Right lobe of liver (tissue), 6 donors: ENCODE data around the gene OR2H2. TPM values are rescaled to one million over a fixed set of nuclear protein-coding genes. Genes with fewer than 3 reads are reported as not detected.

ENCODE experiments used
- ATAC-seq, 4 donors: fragments of 200-7000 bp; cut with Tn5 transposase; one replicate each; pipeline ENCODE4 v1.9.1; 2020; ENCODE audit warnings: mild to moderate bottlenecking in 4 of 4, moderate library complexity in 4 of 4
- DNase-seq, 3 donors: peaks; one replicate each; pipeline ENCODE4 v3.0.0-alpha.2; 2020
- H3K27ac ChIP-seq, 3 donors: fragments of 200-600 bp; one replicate each; pipeline ENCODE4 v1.8.0; 2022
- H3K27me3 ChIP-seq, 2 donors: fragments of 200-600 bp; one replicate each; pipeline ENCODE4 v1.8.0; 2022
- H3K36me3 ChIP-seq, 4 donors: fragments of 200-600 bp; sonication (generic) in 1 of 4; one replicate each; pipeline versions ENCODE4 v1.5.1 to v1.8.0; 2017 to 2022; ENCODE audit warnings: control low read depth in 1 of 4
- H3K4me1 ChIP-seq, 4 donors: fragments of 200-600 bp; sonication (generic) in 1 of 4; one replicate each; pipeline versions ENCODE4 v1.5.1 to v1.8.0; 2017 to 2022; ENCODE audit warnings: control low read depth in 1 of 4
- H3K4me3 ChIP-seq, 3 donors: fragments of 200-600 bp; one replicate each; pipeline ENCODE4 v1.8.0; 2022
- H3K9me3 ChIP-seq, 4 donors: fragments of 200-600 bp; sonication (generic) in 1 of 4; one replicate each; pipeline versions ENCODE4 v1.5.1 to v1.8.0; 2017 to 2022; ENCODE audit warnings: control low read depth in 1 of 4
- POLR2A ChIP-seq: fragments of 450-650 bp; IDR thresholded peaks from one replicate; pipeline ENCODE4 v1.6.1; 2017; ENCODE audit warnings: antibody characterized with exemption, mild to moderate bottlenecking
- WGBS: methylation state at CpG from one replicate; pipeline ENCODE4 v1.1.6; 2018; ENCODE audit warnings: low coverage, low lambda C conversion rate; ENCODE audit not compliant: insufficient coverage; ENCODE audit errors: missing lambda C conversion rate; 5-methylcytosine and 5-hydroxymethylcytosine counted together
- intact Hi-C, 2 donors: fragments of 100-400 bp; cut with DNase I; formaldehyde crosslinking; loops; one replicate each; pipeline versions ENCODE4 v1.11.2 to v1.14.1; 2022
- total RNA-seq, 6 experiments: library from RNA; depleted of rRNA in 2 of 6; stranded (reverse); fragments of >200 nt in 2 of 6; fragmentation: NEBNext Ultra II Directional in 3 of 6; extraction: Animal tissue kit (Norgen Biotek cat#: 25700) in 3 of 6; gene quantifications; one replicate each; pipeline versions ENCODE4 v1.1.0 to v1.2.4, GENCODE V29; 2016 to 2023
- TF ChIP-seq, protein P1 (sequence below), 4 donors: fragments of 200-600 bp in 3 of 4; fragments of 450-650 bp in 1 of 4; IDR thresholded peaks; one replicate each; pipeline versions ENCODE4 v1.5.1 to v1.8.0; 2016 to 2022; ENCODE audit warnings: antibody characterized with exemption in 4 of 4, mild to moderate bottlenecking in 2 of 4
- donor health status: DM: no; HTN: yes; CAD: no.
- donor health status: DM: no; HTN: no; CAD: no.
- donor health status: DM: no; HTN: no; CAD: no.
- donor health status: DM: no; HTN: yes; CAD: no.
- donor health status: DM: no; HTN: yes; CAD: no.

OR2H2 gene
- total RNA-seq, 6 experiments from 2014 or later, result not detected

- no peak for DNase-seq
- Histone ChIP-seq H3K27ac (no peak overlapping the region), H3K4me3 (no peak overlapping the region), H3K9me3 (no peaks in the 10 kb centered on the region), H3K4me1 (no peaks in the 10 kb centered on the region), H3K36me3 (no peaks in the 10 kb centered on the region), H3K27me3 (no peaks in the 10 kb centered on the region)
- 50% methylated on average over 1 of the region's 1 CpG for WGBS
- intact Hi-C loops, result no loop called here
- no peak for ATAC-seq
- no peak for TF ChIP-seq POLR2A
- TF ChIP-seq, protein P1, sequence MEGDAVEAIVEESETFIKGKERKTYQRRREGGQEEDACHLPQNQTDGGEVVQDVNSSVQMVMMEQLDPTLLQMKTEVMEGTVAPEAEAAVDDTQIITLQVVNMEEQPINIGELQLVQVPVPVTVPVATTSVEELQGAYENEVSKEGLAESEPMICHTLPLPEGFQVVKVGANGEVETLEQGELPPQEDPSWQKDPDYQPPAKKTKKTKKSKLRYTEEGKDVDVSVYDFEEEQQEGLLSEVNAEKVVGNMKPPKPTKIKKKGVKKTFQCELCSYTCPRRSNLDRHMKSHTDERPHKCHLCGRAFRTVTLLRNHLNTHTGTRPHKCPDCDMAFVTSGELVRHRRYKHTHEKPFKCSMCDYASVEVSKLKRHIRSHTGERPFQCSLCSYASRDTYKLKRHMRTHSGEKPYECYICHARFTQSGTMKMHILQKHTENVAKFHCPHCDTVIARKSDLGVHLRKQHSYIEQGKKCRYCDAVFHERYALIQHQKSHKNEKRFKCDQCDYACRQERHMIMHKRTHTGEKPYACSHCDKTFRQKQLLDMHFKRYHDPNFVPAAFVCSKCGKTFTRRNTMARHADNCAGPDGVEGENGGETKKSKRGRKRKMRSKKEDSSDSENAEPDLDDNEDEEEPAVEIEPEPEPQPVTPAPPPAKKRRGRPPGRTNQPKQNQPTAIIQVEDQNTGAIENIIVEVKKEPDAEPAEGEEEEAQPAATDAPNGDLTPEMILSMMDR (IDR thresholded peaks at IDR 0.05), result no peak
Observed at GRCh38 chr6:29619578-29620160, 34.7 kb downstream of the OR2H2 start.

DNA sequence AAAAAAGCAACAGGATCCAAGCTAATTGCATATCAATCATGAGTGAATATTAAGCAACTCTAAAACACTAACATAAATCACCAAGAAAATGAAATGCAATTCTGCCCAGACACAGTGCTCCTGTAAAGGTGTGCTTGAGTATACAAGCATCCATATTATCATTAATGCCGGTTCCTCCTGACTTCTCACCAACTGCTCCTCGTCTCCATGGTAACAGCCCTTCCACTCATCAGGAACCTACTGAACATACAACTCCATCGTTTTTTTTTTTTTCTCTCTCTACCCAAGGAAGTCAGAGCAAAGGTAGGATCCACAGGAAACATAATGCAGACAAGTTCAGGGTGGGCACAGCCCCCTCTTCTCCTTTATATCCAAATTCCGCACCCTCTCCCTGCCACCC is 35.7 kb downstream of the OR2H2 start:
- Histone ChIP-seq H3K4me1 (no peaks in the 10 kb centered on the region), H3K27me3 (no peaks in the 10 kb centered on the region), H3K4me3 (no peak overlapping the region), H3K36me3 (no peaks in the 10 kb centered on the region), H3K27ac (no peak overlapping the region), H3K9me3 (no peaks in the 10 kb centered on the region)
- intact Hi-C loops, result no loop called here
- no peak for ATAC-seq
- 45% methylated on average over 4 of the region's 4 CpGs for WGBS
- no peak for DNase-seq
- TF ChIP-seq POLR2A, result no peak
- TF ChIP-seq, protein P1 (IDR thresholded peaks at IDR 0.05), result no peak

GRCh38 chr6:29624520-29624961 is 39.6 kb downstream of the OR2H2 start:
- DNase-seq (no peak), ATAC-seq (no peak)
- WGBS, result 30% methylated on average over 2 of the region's 3 CpGs
- intact Hi-C loops, result no loop called here
- Histone ChIP-seq H3K36me3 (no peaks in the 10 kb centered on the region), H3K9me3 (no peaks in the 10 kb centered on the region), H3K4me1 (no peaks in the 10 kb centered on the region), H3K4me3 (no peak overlapping the region), H3K27ac (no peak overlapping the region), H3K27me3 (peaks cover 0 to 5% of the 10 kb centered on the region in 2 donors)
- TF ChIP-seq, protein P1 (IDR thresholded peaks at IDR 0.05), result no peak
- TF ChIP-seq POLR2A, result no peak

DNA sequence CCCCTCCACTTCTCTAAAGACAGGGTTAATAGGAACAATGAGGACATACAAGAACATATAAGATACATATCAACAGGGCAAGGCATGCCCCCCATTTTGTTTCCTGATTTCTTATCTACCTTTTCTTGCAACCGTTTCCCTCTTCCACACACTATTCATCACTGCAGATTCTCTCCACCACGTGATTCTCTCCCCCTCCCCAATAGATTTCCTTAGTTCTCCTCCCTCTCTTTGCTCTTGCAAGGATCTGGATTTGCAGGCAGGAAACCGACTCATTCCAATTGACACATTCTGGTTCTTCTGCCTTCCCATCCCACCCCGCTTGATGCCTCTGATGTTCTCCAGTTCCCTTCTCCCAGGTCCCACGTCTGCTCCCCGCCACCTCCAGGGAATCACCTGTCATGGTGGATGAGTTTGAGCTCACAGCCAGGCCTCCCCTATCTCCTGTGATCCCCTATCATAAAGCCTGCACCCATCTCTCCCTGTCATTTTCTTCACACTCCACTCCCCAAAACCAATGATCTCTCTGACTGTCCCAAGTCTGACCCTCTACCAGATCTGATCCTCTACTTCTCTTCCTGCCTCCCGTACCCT is 40.5 kb downstream of the OR2H2 start:
- Histone ChIP-seq H3K4me3 (no peak overlapping the region), H3K27me3 (peaks cover 0 to 5% of the 10 kb centered on the region in 2 donors), H3K9me3 (no peaks in the 10 kb centered on the region), H3K4me1 (no peaks in the 10 kb centered on the region), H3K27ac (no peak overlapping the region), H3K36me3 (no peaks in the 10 kb centered on the region)
- intact Hi-C loops, result no loop called here
- DNase-seq, result no peak
- no peak for TF ChIP-seq POLR2A
- TF ChIP-seq, protein P1 (IDR thresholded peaks at IDR 0.05), result no peak
- 41% methylated on average over 7 of the region's 7 CpGs for WGBS
- ATAC-seq, result no peak
